ENCODE data around the gene SEC24C.
A peak's percentile ranks its signal among the peaks of the same experiment; 100 is the strongest.
"Not testable (repeated sequence)": the region's sequence is repeated elsewhere in the genome, so short reads cannot be mapped to it uniquely, and the experiment has no call there.

The SEC24C gene, protein sequence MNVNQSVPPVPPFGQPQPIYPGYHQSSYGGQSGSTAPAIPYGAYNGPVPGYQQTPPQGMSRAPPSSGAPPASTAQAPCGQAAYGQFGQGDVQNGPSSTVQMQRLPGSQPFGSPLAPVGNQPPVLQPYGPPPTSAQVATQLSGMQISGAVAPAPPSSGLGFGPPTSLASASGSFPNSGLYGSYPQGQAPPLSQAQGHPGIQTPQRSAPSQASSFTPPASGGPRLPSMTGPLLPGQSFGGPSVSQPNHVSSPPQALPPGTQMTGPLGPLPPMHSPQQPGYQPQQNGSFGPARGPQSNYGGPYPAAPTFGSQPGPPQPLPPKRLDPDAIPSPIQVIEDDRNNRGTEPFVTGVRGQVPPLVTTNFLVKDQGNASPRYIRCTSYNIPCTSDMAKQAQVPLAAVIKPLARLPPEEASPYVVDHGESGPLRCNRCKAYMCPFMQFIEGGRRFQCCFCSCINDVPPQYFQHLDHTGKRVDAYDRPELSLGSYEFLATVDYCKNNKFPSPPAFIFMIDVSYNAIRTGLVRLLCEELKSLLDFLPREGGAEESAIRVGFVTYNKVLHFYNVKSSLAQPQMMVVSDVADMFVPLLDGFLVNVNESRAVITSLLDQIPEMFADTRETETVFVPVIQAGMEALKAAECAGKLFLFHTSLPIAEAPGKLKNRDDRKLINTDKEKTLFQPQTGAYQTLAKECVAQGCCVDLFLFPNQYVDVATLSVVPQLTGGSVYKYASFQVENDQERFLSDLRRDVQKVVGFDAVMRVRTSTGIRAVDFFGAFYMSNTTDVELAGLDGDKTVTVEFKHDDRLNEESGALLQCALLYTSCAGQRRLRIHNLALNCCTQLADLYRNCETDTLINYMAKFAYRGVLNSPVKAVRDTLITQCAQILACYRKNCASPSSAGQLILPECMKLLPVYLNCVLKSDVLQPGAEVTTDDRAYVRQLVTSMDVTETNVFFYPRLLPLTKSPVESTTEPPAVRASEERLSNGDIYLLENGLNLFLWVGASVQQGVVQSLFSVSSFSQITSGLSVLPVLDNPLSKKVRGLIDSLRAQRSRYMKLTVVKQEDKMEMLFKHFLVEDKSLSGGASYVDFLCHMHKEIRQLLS

DNA sequence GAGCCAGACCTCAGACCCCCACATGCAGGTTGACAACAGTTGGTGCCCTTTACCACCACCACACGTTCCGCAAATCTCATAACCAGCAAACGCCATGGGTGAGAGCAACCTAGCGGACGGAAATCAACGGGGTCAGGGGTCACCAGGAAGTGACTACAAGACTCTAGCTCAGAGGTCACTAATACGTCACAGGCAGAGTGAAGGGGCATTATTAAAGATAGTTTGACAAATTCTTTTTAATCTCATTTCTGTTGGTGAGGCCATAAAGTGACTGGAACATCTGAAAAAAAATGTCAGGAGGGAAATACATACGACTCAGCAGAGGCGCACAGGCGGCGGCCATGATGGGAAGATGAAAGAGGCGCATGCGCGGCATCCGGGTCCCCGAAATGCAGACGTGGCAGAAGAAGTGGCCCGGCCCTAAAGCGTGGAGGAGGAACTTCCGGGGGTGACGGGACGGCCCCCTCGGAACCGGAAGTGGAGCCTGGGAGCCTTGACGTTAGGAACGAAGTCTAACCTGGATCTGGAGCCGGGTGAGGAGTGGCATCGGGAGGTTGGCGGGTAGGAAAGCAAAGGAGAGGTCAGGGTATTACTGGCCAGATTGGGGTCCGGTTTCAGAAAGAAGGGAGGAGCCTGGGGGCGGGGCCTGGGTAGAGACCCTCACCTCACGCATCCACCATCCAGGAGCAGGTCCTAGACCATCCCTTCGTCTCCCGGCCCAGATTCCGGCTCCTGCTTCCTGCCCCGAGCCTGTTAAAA is at the start of gene SEC24C:
Gene SEC24C (plus strand): TSS at position 468 of the 759 bp plus-strand sequence. CDS start 2,461 bp downstream, outside the sequence.
- TF ChIP-seq, protein P1, sequence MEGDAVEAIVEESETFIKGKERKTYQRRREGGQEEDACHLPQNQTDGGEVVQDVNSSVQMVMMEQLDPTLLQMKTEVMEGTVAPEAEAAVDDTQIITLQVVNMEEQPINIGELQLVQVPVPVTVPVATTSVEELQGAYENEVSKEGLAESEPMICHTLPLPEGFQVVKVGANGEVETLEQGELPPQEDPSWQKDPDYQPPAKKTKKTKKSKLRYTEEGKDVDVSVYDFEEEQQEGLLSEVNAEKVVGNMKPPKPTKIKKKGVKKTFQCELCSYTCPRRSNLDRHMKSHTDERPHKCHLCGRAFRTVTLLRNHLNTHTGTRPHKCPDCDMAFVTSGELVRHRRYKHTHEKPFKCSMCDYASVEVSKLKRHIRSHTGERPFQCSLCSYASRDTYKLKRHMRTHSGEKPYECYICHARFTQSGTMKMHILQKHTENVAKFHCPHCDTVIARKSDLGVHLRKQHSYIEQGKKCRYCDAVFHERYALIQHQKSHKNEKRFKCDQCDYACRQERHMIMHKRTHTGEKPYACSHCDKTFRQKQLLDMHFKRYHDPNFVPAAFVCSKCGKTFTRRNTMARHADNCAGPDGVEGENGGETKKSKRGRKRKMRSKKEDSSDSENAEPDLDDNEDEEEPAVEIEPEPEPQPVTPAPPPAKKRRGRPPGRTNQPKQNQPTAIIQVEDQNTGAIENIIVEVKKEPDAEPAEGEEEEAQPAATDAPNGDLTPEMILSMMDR (IDR thresholded peaks at IDR 0.05) = no peak
- Histone ChIP-seq H3K4me3 (ENCODE audit: low read depth, low read length) (peak within 1 kb of the TSS; percentile 99), H3K79me2 (peaks cover 53% of the 10 kb centered on the region), H2AFZ (peak within 1 kb of the TSS; percentile 87), H3K27me3 (ENCODE audit: control insufficient read depth, insufficient read depth, low read length) (no peaks in the 10 kb centered on the region), H3K9me3 (ENCODE audit: control insufficient read depth, low read length) (no peaks in the 10 kb centered on the region), H3K4me1 (peaks cover 16% of the 10 kb centered on the region), H3K27ac (peak within 1 kb of the TSS; percentile 94), H3K36me3 (ENCODE audit: control insufficient read depth, insufficient read depth, low read length) (no peaks in the 10 kb centered on the region), H3K4me2 (ENCODE audit: low read length) (peak within 1 kb of the TSS; percentile 97), H3K9ac (peak within 1 kb of the TSS; percentile 78)

DNA sequence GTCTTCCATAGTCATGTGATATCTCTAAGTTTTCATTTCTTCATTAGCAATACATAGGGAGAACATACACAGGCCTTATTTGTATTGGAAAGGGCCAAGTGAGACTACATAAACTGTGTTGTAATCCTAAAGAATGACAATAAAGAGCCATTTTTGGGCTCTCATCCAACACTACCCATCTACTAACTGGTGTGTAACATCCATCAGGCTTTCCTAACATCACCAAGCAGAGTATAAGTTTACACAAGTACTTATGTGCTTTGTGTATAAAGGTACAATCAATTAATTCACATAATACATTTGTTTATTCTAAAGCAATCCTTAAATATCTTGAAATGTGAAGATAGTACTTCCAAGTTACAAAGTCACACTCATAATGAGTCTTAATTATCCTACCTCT is 48.9 kb upstream of the SEC24C start:
- H3K36me3 ChIP-seq (ENCODE audit: control insufficient read depth, insufficient read depth, low read length); H3K27me3 ChIP-seq (ENCODE audit: control insufficient read depth, insufficient read depth, low read length); H3K9ac ChIP-seq: not testable (repeated sequence)

DNA sequence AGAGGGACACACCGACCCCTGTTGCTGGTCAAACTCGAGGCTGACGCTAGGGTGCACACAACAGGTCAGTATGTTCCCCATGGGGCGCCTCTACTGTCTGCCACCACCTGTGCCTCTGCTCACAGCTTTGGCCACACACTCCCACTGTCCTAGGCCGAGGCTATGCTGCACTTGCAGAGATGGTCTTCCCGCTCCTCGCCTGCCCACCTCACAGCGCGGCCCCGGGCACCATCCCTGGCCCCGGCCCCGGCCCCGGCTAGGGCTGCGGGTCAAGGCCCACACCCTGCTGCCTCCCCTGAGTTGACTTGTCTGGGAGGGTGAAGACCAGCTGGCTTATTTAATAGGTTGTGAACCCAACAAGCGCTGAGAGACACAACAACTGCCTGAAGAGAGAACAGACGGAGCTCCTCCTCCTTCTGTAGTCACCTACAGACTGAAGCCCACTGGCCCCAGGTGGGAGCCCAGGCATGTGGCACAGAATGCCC is 46.5 kb upstream of the SEC24C start, which contains the start of gene AGAP5:
Gene AGAP5 (minus strand): TSS at position 435 of the 485 bp plus-strand sequence. CDS start 354 bp downstream, at position 81.
- not testable (repeated sequence) for H3K4me3 ChIP-seq (ENCODE audit: low read depth, low read length); H3K79me2 ChIP-seq; H3K9ac ChIP-seq; H3K36me3 ChIP-seq (ENCODE audit: control insufficient read depth, insufficient read depth, low read length); H3K27ac ChIP-seq; H3K4me2 ChIP-seq (ENCODE audit: low read length); H2AFZ ChIP-seq; H3K9me3 ChIP-seq (ENCODE audit: control insufficient read depth, low read length); H3K27me3 ChIP-seq (ENCODE audit: control insufficient read depth, insufficient read depth, low read length); H3K4me1 ChIP-seq

More for the DNA sequence above, 48.9 kb upstream of the SEC24C start:
- not testable (repeated sequence) for H3K27ac ChIP-seq; H3K4me2 ChIP-seq (ENCODE audit: low read length); H3K4me3 ChIP-seq (ENCODE audit: low read depth, low read length); H2AFZ ChIP-seq; H3K4me1 ChIP-seq; H3K9me3 ChIP-seq (ENCODE audit: control insufficient read depth, low read length); H3K79me2 ChIP-seq

DNA sequence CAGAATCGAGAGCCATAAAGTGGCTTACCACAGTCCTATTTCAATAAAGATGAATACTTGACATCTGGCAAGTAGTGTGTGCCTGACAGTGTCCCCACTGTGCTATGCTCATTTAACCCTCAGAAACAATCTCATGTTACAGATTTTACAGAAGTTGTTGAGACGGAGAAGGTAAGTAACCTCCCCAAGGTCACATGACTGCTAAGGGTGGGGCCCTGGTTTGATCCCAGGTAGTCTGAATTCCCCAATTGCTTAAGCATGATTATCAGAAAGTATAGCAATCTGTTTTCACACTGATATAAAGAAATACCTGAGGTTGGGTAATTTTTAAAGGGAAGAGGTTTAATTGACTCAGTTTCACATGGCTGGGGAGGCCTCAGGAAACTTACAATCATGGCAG is 45.4 kb upstream of the SEC24C start:
- not testable (repeated sequence) for H2AFZ ChIP-seq; H3K27ac ChIP-seq; H3K4me2 ChIP-seq (ENCODE audit: low read length); H3K27me3 ChIP-seq (ENCODE audit: control insufficient read depth, insufficient read depth, low read length); H3K4me1 ChIP-seq; H3K4me3 ChIP-seq (ENCODE audit: low read depth, low read length); H3K36me3 ChIP-seq (ENCODE audit: control insufficient read depth, insufficient read depth, low read length); H3K9ac ChIP-seq; H3K9me3 ChIP-seq (ENCODE audit: control insufficient read depth, low read length); H3K79me2 ChIP-seq

DNA sequence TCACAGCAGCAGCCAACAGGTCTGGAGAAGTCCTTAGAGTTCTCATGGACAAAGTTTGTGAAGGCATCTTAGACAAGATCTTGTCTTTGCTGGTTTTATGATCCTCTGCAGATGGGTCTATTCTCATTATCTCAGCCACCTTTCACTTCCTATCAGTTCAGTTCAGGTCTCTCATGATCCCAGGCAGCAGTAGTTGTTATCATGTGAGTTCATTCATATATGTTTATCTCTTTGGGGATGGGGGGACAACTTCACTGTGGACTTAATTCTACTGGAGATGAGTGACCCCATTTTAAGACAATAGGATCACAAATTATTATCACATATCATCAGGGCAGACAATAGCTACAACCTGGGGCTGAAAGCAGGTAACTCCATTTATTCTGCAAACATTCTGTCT is 40.2 kb upstream of the SEC24C start:
- H3K9ac ChIP-seq; H3K27me3 ChIP-seq (ENCODE audit: control insufficient read depth, insufficient read depth, low read length): not testable (repeated sequence)

DNA sequence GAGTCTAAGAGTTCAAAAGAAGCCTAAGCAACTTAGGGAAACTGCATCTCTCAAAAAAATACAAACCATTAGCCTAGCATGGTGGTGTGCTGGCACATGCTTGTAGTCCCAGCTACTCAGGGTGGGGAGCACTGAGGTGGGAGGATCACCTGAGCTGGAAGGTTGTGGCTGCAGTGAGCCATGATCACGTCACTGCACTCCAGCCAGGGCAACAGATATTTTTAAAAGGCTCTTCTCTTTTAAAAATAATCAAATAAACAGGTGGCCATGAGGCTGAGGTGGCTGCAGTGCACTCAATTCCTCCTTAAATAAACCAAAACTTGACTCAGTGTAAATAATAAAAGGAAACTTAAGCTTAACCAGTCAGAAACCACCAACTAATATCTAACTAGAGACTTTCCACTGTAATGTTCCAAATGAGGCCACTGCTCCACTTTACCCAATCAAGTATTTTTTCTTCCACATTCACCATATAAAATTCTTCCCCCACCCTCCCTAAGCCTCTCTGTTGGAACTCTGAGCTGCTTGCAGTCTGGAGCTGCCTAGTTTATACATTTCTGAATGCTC is 38.6 kb upstream of the SEC24C start:
- not testable (repeated sequence) for H3K36me3 ChIP-seq (ENCODE audit: control insufficient read depth, insufficient read depth, low read length); H3K79me2 ChIP-seq; H3K9me3 ChIP-seq (ENCODE audit: control insufficient read depth, low read length); H3K4me2 ChIP-seq (ENCODE audit: low read length); H3K4me3 ChIP-seq (ENCODE audit: low read depth, low read length); H3K4me1 ChIP-seq; H3K27ac ChIP-seq; H3K9ac ChIP-seq; H3K27me3 ChIP-seq (ENCODE audit: control insufficient read depth, insufficient read depth, low read length); H2AFZ ChIP-seq

More for the DNA sequence above, 40.2 kb upstream of the SEC24C start:
- not testable (repeated sequence) for H3K9me3 ChIP-seq (ENCODE audit: control insufficient read depth, low read length); H2AFZ ChIP-seq; H3K36me3 ChIP-seq (ENCODE audit: control insufficient read depth, insufficient read depth, low read length); H3K79me2 ChIP-seq; H3K4me3 ChIP-seq (ENCODE audit: low read depth, low read length); H3K27ac ChIP-seq; H3K4me2 ChIP-seq (ENCODE audit: low read length); H3K4me1 ChIP-seq

DNA sequence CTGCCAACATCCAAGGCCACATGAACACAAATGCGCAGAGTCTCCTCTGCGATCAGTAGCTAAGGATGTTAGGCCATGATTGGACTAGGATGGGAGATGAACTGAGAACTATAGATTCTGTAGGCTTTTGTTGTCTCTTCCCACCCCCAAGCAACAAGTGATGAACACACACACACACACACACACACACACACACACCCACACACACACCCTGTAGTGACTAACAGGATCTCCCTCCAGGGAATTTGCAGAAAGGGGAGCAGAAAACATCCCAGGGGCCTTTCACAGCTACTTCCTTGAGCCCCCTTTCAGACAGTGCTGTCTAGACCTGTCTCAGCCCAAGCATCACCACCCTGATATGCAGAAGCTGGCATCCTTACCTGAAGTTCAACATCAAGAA is 37.7 kb upstream of the SEC24C start:
- not testable (repeated sequence) for H3K9ac ChIP-seq; H3K27me3 ChIP-seq (ENCODE audit: control insufficient read depth, insufficient read depth, low read length); H3K4me2 ChIP-seq (ENCODE audit: low read length); H2AFZ ChIP-seq; H3K27ac ChIP-seq; H3K79me2 ChIP-seq; H3K4me1 ChIP-seq; H3K4me3 ChIP-seq (ENCODE audit: low read depth, low read length); H3K36me3 ChIP-seq (ENCODE audit: control insufficient read depth, insufficient read depth, low read length); H3K9me3 ChIP-seq (ENCODE audit: control insufficient read depth, low read length)

DNA sequence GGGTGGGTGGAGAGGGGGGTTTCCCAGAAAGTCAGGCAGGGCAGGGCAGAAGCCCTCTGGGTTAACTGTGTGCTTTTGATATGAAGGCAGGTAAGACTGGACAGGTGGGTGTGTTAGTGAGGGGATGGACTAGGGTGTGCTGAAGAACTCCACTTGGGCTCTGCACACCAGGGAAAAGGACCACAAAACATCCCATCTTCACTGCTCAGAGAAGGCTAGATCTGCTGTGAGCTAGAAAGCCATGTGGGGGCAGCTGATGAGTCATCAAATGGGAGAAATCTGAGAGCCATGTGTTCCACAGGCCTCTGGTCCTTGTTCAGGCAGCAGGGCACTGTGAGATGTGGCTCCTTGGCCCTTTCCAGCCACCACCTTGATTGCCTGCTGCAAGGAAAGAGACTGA is 36.5 kb upstream of the SEC24C start:
- not testable (repeated sequence) for H3K27ac ChIP-seq; H3K4me1 ChIP-seq; H3K79me2 ChIP-seq; H3K4me3 ChIP-seq (ENCODE audit: low read depth, low read length); H2AFZ ChIP-seq; H3K9ac ChIP-seq; H3K4me2 ChIP-seq (ENCODE audit: low read length); H3K27me3 ChIP-seq (ENCODE audit: control insufficient read depth, insufficient read depth, low read length); H3K9me3 ChIP-seq (ENCODE audit: control insufficient read depth, low read length); H3K36me3 ChIP-seq (ENCODE audit: control insufficient read depth, insufficient read depth, low read length)

DNA sequence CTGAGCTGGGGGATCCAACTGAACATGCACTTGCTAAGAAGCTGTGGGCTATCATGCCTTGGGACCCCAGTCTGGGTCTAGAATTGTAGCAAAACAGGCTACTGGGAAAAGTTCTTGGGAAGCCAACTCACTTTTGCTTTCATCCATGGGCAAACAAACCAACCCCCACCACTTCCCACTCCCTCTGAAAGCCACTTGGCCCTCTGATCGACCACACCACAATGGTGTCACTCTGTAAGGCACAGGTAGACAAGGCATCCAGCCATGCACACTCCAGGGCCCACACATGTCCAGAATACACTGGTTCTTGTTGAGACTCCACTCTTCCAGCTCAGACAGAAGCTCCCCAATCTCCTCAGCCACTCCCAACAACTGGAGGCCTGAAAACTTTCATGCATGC is 36.0 kb upstream of the SEC24C start:
- H3K4me1 ChIP-seq; H3K27me3 ChIP-seq (ENCODE audit: control insufficient read depth, insufficient read depth, low read length); H3K79me2 ChIP-seq; H3K36me3 ChIP-seq (ENCODE audit: control insufficient read depth, insufficient read depth, low read length); H3K4me3 ChIP-seq (ENCODE audit: low read depth, low read length); H3K9ac ChIP-seq; H2AFZ ChIP-seq; H3K27ac ChIP-seq; H3K4me2 ChIP-seq (ENCODE audit: low read length); H3K9me3 ChIP-seq (ENCODE audit: control insufficient read depth, low read length): not testable (repeated sequence)
